Stimulated activated naive B cell treated with anti-CD40 and anti-IgM and Interleukin-4, amounts not matched to agents 10 μg/mL and 1 μg/mL and 100 μg/mL, for 72 hours (primary cell): ENCODE data around the gene EPHB6.

ENCODE experiments used
- ATAC-seq, 2 donors: fragments of 150-1000 bp; cut with Tn5 transposase; replicated peaks; 2 replicates each; pipeline ENCODE4 v1.10.0; 2021; ENCODE audit warnings: moderate library complexity in 1 of 2
- DNase-seq: peaks from one replicate; pipeline ENCODE4 v3.0.0; 2021
- H3K27ac Mint-ChIP-seq: one replicate; pipeline ENCODE4 v1.8.0; 2022; ENCODE audit warnings: mild to moderate bottlenecking, mixed read lengths
- H3K27me3 Mint-ChIP-seq, 2 donors: one replicate each; pipeline ENCODE4 v1.8.0; 2022; ENCODE audit warnings: mixed read lengths in 2 of 2
- H3K36me3 Mint-ChIP-seq, 2 donors: one replicate each; pipeline ENCODE4 v1.8.0; 2022; ENCODE audit warnings: mixed read lengths in 2 of 2, mild to moderate bottlenecking in 1 of 2
- H3K4me1 Mint-ChIP-seq, 2 donors: one replicate each; pipeline ENCODE4 v1.8.0; 2022; ENCODE audit warnings: mixed read lengths in 2 of 2, mild to moderate bottlenecking in 1 of 2
- H3K4me3 Mint-ChIP-seq, 2 donors: one replicate each; pipeline ENCODE4 v1.8.0; 2022; ENCODE audit warnings: mild to moderate bottlenecking in 2 of 2, mixed read lengths in 2 of 2, moderate library complexity in 1 of 2
- H3K9me3 Mint-ChIP-seq, 2 donors: one replicate each; pipeline ENCODE4 v1.8.0; 2022; ENCODE audit warnings: mixed read lengths in 2 of 2, mild to moderate bottlenecking in 1 of 2

Gene EPHB6

GRCh38 chr7:142815134-142815533, 39.7 kb upstream of the EPHB6 start:
- no peaks in the 10 kb centered on the region for H3K27me3 Mint-ChIP-seq
- H3K4me1 Mint-ChIP-seq = peaks cover 36 to 37% of the 10 kb centered on the region in 2 donors
- H3K36me3 Mint-ChIP-seq = peaks cover 0 to 11% of the 10 kb centered on the region in 2 donors
- H3K9me3 Mint-ChIP-seq = no peaks in the 10 kb centered on the region
- DNase-seq (no peak), ATAC-seq (no peak)
- H3K27ac Mint-ChIP-seq = no peak overlapping the region
- H3K4me3 Mint-ChIP-seq = no peak overlapping the region

DNA sequence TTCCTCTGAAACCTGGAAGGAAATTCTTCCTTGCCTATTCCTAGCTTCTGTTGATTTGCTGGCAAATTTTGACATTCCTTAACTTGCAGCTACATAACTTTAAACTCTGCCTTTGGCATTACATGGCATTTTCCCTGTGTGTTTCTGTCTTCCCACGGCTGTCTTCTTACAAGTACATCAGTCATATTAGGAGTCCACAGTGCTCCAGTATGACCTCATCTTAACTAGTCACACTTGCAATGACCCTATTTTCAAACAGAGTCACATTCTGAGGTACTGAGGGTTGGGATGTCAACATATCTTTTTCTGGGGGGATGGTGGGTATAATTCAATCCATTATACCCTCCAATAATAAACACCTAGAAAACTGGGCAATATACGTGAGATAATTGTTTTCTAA, 37.4 kb upstream of the EPHB6 start:
- ATAC-seq (no peak), DNase-seq (no peak)
- Mint-ChIP-seq H3K27ac (no peak overlapping the region), H3K27me3 (no peaks in the 10 kb centered on the region), H3K4me1 (peaks cover 22% of the 10 kb centered on the region in 2 donors), H3K9me3 (peaks cover 8 to 10% of the 10 kb centered on the region in 2 donors), H3K4me3 (no peak overlapping the region), H3K36me3 (peaks cover 7 to 20% of the 10 kb centered on the region in 2 donors)

DNA sequence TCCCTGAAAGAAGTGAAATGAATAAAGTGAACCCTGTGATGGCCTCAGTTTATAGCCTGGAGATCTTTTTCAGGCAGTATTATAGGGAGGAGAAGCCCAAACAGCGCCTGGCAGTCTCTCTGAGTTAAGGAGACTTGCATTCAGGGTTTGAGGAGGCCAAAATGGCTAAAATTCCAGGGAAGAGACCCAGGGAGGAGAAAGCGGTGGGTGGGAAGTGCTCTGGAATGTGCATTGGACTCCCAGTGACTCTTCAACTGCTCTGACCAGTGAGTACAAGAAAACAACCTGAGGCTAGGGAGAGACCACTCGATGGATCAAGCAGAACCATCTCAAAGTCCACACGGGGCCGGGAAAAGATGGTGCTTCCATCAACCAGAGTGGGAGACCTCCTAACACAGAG, 35.3 kb upstream of the EPHB6 start:
- Mint-ChIP-seq H3K9me3 (peaks cover 11 to 14% of the 10 kb centered on the region in 2 donors), H3K27me3 (no peaks in the 10 kb centered on the region), H3K4me1 (peaks cover 7 to 9% of the 10 kb centered on the region in 2 donors), H3K27ac (no peak overlapping the region), H3K36me3 (peaks cover 11 to 20% of the 10 kb centered on the region in 2 donors), H3K4me3 (no peak overlapping the region)
- no peak for DNase-seq
- no peak for ATAC-seq

DNA sequence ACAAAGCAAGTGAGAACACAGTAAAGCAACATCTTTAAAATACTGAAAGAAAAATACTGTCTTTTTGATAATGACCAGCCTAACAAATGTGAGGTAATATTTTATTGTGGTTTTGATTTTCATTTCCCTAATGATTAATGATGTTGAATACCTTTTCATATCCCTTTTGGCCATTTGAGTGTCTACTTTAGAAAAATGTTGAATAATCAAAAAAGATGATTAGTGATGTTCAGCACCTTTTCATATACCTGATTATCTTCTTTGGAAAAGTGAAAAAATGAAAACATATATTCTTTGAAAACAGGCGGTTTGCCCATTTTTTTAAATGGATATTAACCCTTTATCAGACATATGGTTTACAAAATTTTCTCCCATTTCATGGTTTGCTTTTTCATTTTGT, 32.2 kb upstream of the EPHB6 start:
- Mint-ChIP-seq H3K27ac (no peak overlapping the region), H3K4me1 (peaks cover 5 to 9% of the 10 kb centered on the region in 2 donors), H3K9me3 (peaks cover 15 to 19% of the 10 kb centered on the region in 2 donors), H3K36me3 (peaks cover 11 to 18% of the 10 kb centered on the region in 2 donors), H3K27me3 (no peaks in the 10 kb centered on the region), H3K4me3 (no peak overlapping the region)
- DNase-seq (no peak), ATAC-seq (no peak)

- Mint-ChIP-seq H3K4me1 (peaks cover 17 to 21% of the 10 kb centered on the region in 2 donors), H3K27ac (no peak overlapping the region), H3K36me3 (peaks cover 3 to 5% of the 10 kb centered on the region in 2 donors), H3K4me3 (no peak overlapping the region), H3K27me3 (no peaks in the 10 kb centered on the region), H3K9me3 (peaks cover 6 to 9% of the 10 kb centered on the region in 2 donors)
- DNase-seq (no peak), ATAC-seq (no peak)
Measured at GRCh38 chr7:142827951-142828500, 26.9 kb upstream of the EPHB6 start.

DNA sequence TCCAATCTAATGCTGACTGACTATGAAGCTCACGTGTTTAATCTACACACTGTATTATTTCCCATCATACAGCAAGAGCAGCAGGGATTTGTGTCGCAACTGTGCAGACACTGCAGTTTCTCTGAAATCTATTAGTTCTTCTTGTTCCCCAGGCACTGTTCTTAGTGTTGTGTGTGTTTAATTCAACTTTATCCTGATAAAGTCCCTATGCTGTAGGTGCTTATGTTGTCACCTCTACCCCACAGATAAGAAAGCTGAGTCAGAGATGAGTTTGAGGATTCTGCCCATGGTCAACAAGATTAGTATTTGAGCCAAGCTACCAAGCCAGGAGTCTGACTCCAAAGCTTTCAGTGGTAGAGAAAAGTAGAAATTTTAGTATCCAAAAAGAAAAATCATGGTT, 22.5 kb upstream of the EPHB6 start:
- Mint-ChIP-seq H3K27ac (no peak overlapping the region), H3K27me3 (no peaks in the 10 kb centered on the region), H3K4me3 (no peak overlapping the region), H3K36me3 (no peaks in the 10 kb centered on the region), H3K9me3 (no peaks in the 10 kb centered on the region), H3K4me1 (peaks cover 31 to 36% of the 10 kb centered on the region in 2 donors)
- ATAC-seq = no peak
- DNase-seq = no peak

DNA sequence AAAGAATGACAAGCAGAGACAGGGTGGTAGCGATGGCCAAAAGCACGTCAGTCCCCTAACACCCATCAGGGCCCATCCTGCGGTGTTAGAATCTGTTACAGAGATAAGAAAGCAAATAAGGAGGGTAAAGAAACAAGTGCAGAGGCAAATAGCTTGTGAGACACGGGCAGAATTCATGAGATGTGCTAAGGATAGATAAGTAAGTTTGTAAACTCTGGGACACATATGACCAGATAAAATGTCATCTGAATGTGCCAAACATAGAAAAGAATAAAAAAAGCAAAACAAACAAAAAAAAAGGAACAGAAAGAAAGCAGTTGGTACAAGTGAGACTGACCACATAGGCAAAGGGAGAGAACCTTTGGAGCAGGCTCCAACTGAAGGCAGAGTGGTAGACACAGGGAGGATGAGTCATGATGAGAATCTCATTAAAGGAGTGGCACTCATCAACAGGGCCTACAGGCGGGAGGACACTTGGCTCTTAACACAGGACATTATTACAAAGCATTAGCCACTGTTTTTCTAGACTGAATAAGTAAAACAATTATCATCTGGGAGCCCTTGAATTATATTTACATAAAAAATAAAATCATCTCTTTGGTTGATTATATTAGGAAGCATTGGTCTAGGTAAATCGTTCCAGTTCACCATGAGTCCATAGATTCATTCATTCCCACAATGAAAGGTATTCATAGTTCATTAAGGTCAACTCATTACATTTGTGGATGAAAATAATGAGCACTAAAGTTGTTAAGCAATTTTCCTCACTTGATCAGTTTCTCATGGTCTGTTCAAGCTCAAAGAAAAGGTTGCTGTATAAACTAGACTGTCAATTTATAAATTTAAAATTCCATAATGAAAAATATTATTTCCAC, 21.5 kb upstream of the EPHB6 start:
- Mint-ChIP-seq H3K9me3 (no peaks in the 10 kb centered on the region), H3K36me3 (no peaks in the 10 kb centered on the region), H3K27ac (peak overlapping the region; percentile 43), H3K27me3 (no peaks in the 10 kb centered on the region), H3K4me1 (peaks cover 29 to 36% of the 10 kb centered on the region in 2 donors), H3K4me3 (no peak overlapping the region)
- peak; percentile 98 to 99 for ATAC-seq
- DNase-seq = no peak

- no peak for ATAC-seq
- no peak for DNase-seq
- Mint-ChIP-seq H3K27me3 (no peaks in the 10 kb centered on the region), H3K4me1 (peaks cover 29 to 36% of the 10 kb centered on the region in 2 donors), H3K36me3 (no peaks in the 10 kb centered on the region), H3K27ac (peak overlapping the region; percentile 39), H3K4me3 (no peak overlapping the region), H3K9me3 (no peaks in the 10 kb centered on the region)
Measured at GRCh38 chr7:142835487-142835886, 19.4 kb upstream of the EPHB6 start.

- no peak overlapping the region for H3K4me3 Mint-ChIP-seq
- ATAC-seq (no peak), DNase-seq (no peak)
- H3K36me3 Mint-ChIP-seq = no peaks in the 10 kb centered on the region
- H3K27me3 Mint-ChIP-seq = no peaks in the 10 kb centered on the region
- no peak overlapping the region for H3K27ac Mint-ChIP-seq
- H3K4me1 Mint-ChIP-seq = peaks cover 21 to 29% of the 10 kb centered on the region in 2 donors
- H3K9me3 Mint-ChIP-seq = no peaks in the 10 kb centered on the region
Measured at GRCh38 chr7:142836426-142836825, 18.4 kb upstream of the EPHB6 start.

GRCh38 chr7:142838461-142839213, 16.2 kb upstream of the EPHB6 start:
- Mint-ChIP-seq H3K4me1 (peaks cover 5 to 18% of the 10 kb centered on the region in 2 donors), H3K27me3 (no peaks in the 10 kb centered on the region), H3K4me3 (no peak overlapping the region), H3K27ac (no peak overlapping the region), H3K9me3 (no peaks in the 10 kb centered on the region), H3K36me3 (no peaks in the 10 kb centered on the region)
- DNase-seq (no peak), ATAC-seq (no peak)

DNA sequence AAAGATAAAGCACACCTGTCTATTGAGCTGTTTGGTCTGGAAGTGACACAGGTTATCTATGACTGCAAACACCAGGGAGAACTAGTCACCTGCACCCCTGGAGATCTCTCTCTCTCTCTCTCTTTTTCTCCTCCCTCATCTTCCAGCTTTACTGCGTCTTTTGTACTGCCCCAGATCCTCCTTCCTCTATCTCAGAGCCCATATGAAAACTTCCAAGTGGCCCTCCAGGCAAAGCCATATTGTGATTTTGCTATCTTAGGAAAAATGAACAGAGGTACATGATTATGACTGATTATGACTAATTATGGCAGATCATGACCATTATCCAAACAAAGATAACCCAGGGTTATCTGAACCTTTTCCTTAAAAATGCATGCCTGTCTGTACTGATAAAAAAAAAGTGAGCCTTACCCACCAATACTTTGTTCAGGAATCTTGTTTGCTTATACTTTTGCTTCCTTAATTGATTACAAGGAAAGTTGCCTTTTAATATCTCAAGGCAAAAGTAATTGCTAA, 12.6 kb upstream of the EPHB6 start:
- DNase-seq (no peak), ATAC-seq (no peak)
- Mint-ChIP-seq H3K27me3 (no peaks in the 10 kb centered on the region), H3K27ac (no peak overlapping the region), H3K36me3 (no peaks in the 10 kb centered on the region), H3K4me3 (no peak overlapping the region), H3K4me1 (peaks cover 0 to 4% of the 10 kb centered on the region in 2 donors), H3K9me3 (no peaks in the 10 kb centered on the region)

- H3K27me3 Mint-ChIP-seq = no peaks in the 10 kb centered on the region
- no peak overlapping the region for H3K4me3 Mint-ChIP-seq
- no peaks in the 10 kb centered on the region for H3K36me3 Mint-ChIP-seq
- no peak overlapping the region for H3K27ac Mint-ChIP-seq
- no peak for DNase-seq
- ATAC-seq = no peak
- H3K4me1 Mint-ChIP-seq = peaks cover 2 to 13% of the 10 kb centered on the region in 2 donors
- H3K9me3 Mint-ChIP-seq = no peaks in the 10 kb centered on the region
Measured at GRCh38 chr7:142847353-142847752, 7.5 kb upstream of the EPHB6 start.

GRCh38 chr7:142851269-142851668, 3.6 kb upstream of the EPHB6 start:
- no peak overlapping the region for H3K4me3 Mint-ChIP-seq
- H3K36me3 Mint-ChIP-seq = no peaks in the 10 kb centered on the region
- no peak overlapping the region for H3K27ac Mint-ChIP-seq
- ATAC-seq (no peak), DNase-seq (no peak)
- H3K4me1 Mint-ChIP-seq = peaks cover 14 to 33% of the 10 kb centered on the region in 2 donors
- no peaks in the 10 kb centered on the region for H3K9me3 Mint-ChIP-seq
- no peaks in the 10 kb centered on the region for H3K27me3 Mint-ChIP-seq

DNA sequence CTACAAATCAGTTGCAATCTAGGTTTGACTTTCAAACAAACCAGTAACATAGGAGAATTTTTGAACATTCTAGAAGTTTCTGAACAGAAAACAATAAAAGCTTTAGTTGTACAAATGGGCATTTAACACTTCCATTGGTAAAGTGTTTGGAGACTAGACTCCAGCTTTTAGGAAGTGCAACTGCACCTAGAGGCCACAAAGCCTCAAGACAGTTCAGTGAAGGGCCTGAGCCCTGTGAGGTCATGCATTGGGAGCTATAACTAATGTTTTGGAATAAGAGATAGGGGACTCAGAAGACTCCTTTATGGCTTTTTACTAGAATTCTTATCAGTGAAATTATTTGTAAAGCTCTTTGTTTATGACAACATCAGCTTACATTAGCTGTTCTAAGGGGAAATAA, 3.0 kb upstream of the EPHB6 start:
- peaks cover 17 to 37% of the 10 kb centered on the region in 2 donors for H3K4me1 Mint-ChIP-seq
- H3K27me3 Mint-ChIP-seq = no peaks in the 10 kb centered on the region
- no peak for ATAC-seq
- H3K4me3 Mint-ChIP-seq = no peak overlapping the region
- no peak overlapping the region for H3K27ac Mint-ChIP-seq
- no peaks in the 10 kb centered on the region for H3K36me3 Mint-ChIP-seq
- no peaks in the 10 kb centered on the region for H3K9me3 Mint-ChIP-seq
- no peak for DNase-seq
